ENCODE results near the gene CCDC149.
"Not testable (repeated sequence)": the region's sequence is repeated elsewhere in the genome, so short reads cannot be mapped to it uniquely, and the experiment has no call there.

DNA sequence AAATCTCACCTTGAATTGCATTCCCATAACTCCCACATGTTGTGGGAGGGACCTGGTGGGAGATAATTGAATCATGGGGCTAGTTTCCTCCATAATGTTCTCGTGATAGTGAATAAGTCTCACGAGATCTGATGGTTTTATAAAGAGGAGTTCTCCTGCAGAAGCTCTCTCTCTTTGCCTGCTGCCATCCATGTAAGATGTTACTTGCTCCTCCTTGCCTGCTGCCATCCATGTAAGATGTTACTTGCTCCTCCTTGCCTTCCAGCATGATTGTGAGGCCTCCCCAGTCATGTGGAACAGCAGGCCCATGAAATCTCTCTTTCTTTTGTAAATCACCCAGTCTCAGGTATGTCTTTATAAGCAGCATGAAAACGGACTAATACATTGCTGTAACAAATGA, 3.2 kb downstream of the CCDC149 start:
- TF ChIP-seq, protein P1, sequence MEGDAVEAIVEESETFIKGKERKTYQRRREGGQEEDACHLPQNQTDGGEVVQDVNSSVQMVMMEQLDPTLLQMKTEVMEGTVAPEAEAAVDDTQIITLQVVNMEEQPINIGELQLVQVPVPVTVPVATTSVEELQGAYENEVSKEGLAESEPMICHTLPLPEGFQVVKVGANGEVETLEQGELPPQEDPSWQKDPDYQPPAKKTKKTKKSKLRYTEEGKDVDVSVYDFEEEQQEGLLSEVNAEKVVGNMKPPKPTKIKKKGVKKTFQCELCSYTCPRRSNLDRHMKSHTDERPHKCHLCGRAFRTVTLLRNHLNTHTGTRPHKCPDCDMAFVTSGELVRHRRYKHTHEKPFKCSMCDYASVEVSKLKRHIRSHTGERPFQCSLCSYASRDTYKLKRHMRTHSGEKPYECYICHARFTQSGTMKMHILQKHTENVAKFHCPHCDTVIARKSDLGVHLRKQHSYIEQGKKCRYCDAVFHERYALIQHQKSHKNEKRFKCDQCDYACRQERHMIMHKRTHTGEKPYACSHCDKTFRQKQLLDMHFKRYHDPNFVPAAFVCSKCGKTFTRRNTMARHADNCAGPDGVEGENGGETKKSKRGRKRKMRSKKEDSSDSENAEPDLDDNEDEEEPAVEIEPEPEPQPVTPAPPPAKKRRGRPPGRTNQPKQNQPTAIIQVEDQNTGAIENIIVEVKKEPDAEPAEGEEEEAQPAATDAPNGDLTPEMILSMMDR (IDR thresholded peaks at IDR 0.05; ENCODE audit: insufficient read depth, low read length, poor library complexity, severe bottlenecking), result not testable (repeated sequence)
- not testable (repeated sequence) for TF ChIP-seq EZH2phosphoT487 (conservative IDR thresholded peaks at IDR 0.05; ENCODE audit: low read length)

All from SU-DHL-6 (cell line).